ENCODE results near the gene THRSP.
"Not testable (repeated sequence)": the region's sequence is repeated elsewhere in the genome, so short reads cannot be mapped to it uniquely, and the experiment has no call there.

THRSP gene

GRCh38 chr11:78063440-78064181 is at the start of gene THRSP:
THRSP (plus strand) TSS chr11:78063861; CDS start chr11:78063882, 21 bp downstream.
- no peak for DNase-seq

GRCh38 chr11:78014937-78015520 is 48.6 kb upstream of the THRSP start:
- not testable (repeated sequence) for DNase-seq

- no peak for DNase-seq
Measured at GRCh38 chr11:78015878-78016277, 47.8 kb upstream of the THRSP start.

GRCh38 chr11:78019808-78020207 is 43.9 kb upstream of the THRSP start:
- no peak for DNase-seq

GRCh38 chr11:78020246-78020645 is 43.4 kb upstream of the THRSP start:
- no peak for DNase-seq

- DNase-seq: no peak
Measured at GRCh38 chr11:78021611-78022010, 42.0 kb upstream of the THRSP start.

GRCh38 chr11:78022397-78023396 is 41.0 kb upstream of the THRSP start, which contains the start of gene KCTD14:
KCTD14 (minus strand) TSS chr11:78023276; CDS start chr11:78023249, 27 bp downstream.
- no peak for DNase-seq

GRCh38 chr11:78023426-78023825 is 40.2 kb upstream of the THRSP start:
- DNase-seq: no peak

- DNase-seq: no peak
Measured at GRCh38 chr11:78025378-78025777, 38.3 kb upstream of the THRSP start.

GRCh38 chr11:78027759-78028158 is 35.9 kb upstream of the THRSP start:
- DNase-seq: no peak

- DNase-seq: not testable (repeated sequence)
Measured at GRCh38 chr11:78028423-78028822, 35.2 kb upstream of the THRSP start.

GRCh38 chr11:78030429-78031325 is 33.0 kb upstream of the THRSP start:
- no peak for DNase-seq

GRCh38 chr11:78031629-78032028 is 32.0 kb upstream of the THRSP start:
- DNase-seq: no peak

GRCh38 chr11:78032090-78032489 is 31.6 kb upstream of the THRSP start:
- no peak for DNase-seq

- DNase-seq: no peak
Measured at GRCh38 chr11:78033040-78033439, 30.6 kb upstream of the THRSP start.

GRCh38 chr11:78034623-78035022 is 29.0 kb upstream of the THRSP start:
- DNase-seq: no peak

GRCh38 chr11:78036313-78036712 is 27.3 kb upstream of the THRSP start:
- DNase-seq: no peak

- no peak for DNase-seq
Measured at GRCh38 chr11:78037056-78037455, 26.6 kb upstream of the THRSP start.

- no peak for DNase-seq
Measured at GRCh38 chr11:78037825-78038620, 25.6 kb upstream of the THRSP start.

- DNase-seq: no peak
Measured at GRCh38 chr11:78038697-78039313, 24.9 kb upstream of the THRSP start.

- no peak for DNase-seq
Measured at GRCh38 chr11:78039391-78039918, 24.2 kb upstream of the THRSP start.
